Activated CD4-positive, alpha-beta T cell treated with anti-CD3 and anti-CD28 coated beads, Interleukin-2, amount 50 U/mL, for 16 hours (primary cell): ENCODE data around the gene CLDN6.

Experiments used
- DNase-seq: peaks from one replicate; pipeline ENCODE4 v3.0.0-alpha.2; 2020

The CLDN6 gene

GRCh38 chr16:2968738-2969544, 49.0 kb downstream of the CLDN6 start, which contains the start of gene PAQR4:
Gene PAQR4 (plus strand): TSS chr16:2969348. CDS start chr16:2969675, 327 bp downstream.
- peak; percentile 90 for DNase-seq

DNA sequence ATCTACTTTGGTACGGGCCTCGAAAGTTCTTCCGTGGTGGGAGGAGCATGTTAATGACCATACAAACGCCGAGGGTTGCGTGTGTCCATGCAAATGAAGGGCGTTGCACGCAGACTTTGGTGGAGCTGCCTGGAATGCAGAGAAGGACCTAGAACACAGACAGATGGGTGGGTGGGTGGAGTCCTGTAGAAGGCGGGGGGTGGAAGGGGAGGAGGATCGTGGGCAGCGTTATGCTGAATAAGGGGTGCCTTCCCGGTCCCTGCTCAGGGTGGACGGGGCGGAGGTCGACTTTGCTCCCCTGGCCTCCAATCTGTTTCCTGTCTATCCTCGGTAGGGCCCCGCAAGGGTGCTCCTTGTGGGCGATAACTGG, 49.6 kb downstream of the CLDN6 start:
- no peak for DNase-seq

GRCh38 chr16:2967721-2968161, 50.2 kb downstream of the CLDN6 start:
- no peak for DNase-seq

DNA sequence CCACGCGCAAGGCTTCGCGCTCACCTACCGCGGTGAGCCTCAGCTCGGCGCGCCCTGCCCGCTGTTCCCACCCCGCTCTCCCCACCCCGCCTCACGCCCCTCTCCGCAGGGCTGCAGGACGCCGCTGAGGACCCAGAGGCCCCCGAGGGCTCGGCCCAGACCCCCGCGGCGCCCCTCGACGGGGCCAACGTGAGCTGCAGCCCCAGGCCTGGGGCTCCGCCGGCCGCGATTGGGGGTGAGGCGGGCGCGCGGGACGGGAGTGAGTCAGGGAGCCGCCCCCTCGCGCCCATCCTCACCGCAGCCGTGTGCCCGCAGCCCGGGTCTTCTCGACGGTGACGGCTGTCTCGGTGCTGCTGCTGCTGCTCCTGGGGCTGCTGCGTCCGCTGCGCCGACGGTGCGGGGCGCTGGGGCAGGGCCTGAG, 50.8 kb downstream of the CLDN6 start:
- no peak for DNase-seq

- no peak for DNase-seq
Observed at GRCh38 chr16:2966808-2967191, 51.2 kb downstream of the CLDN6 start.

- no peak for DNase-seq
Observed at GRCh38 chr16:2966043-2966807, 51.8 kb downstream of the CLDN6 start.
